MM.1S (cell line): ENCODE results near the gene DRG2.

Experiments used
- DNase-seq: peaks from one replicate; pipeline ENCODE4 v3.0.0-alpha.2; 2015
- H2AFZ ChIP-seq: fragments of 300-600 bp; sonication (generic); 2 replicates; pipeline ENCODE4 v1.6.0; 2016; ENCODE audit warnings: antibody characterized with exemption, low read length
- H3F3A ChIP-seq: fragments of 300-600 bp; sonication (generic); 2 replicates; pipeline ENCODE4 v1.6.1; 2016; ENCODE audit warnings: mild to moderate bottlenecking, antibody characterized with exemption, low read length, moderate library complexity, mixed read lengths; ENCODE audit not compliant: insufficient read depth
- H3K27ac ChIP-seq: fragments of 300-600 bp; sonication (generic); 2 replicates; pipeline ENCODE4 v1.5.1; 2016; ENCODE audit warnings: mild to moderate bottlenecking, low read length
- H3K27me3 ChIP-seq: fragments of 300-600 bp; sonication (generic); replicated peaks from 2 replicates; pipeline ENCODE4 v1.6.0; 2016; ENCODE audit warnings: low read length; ENCODE audit not compliant: insufficient read depth
- H3K36me3 ChIP-seq: fragments of 300-600 bp; sonication (generic); replicated peaks from 2 replicates; pipeline ENCODE4 v1.6.1; 2016; ENCODE audit warnings: mild to moderate bottlenecking, low read length, mixed read lengths; ENCODE audit not compliant: insufficient read depth
- H3K4me1 ChIP-seq: fragments of 300-600 bp; sonication (generic); 2 replicates; pipeline ENCODE4 v1.6.1; 2016; ENCODE audit warnings: low read length, mixed read lengths
- H3K4me2 ChIP-seq: fragments of 300-600 bp; sonication (generic); 2 replicates; pipeline ENCODE4 v1.6.0; 2016; ENCODE audit warnings: low read depth, low read length
- H3K4me3 ChIP-seq: fragments of 300-600 bp; sonication (generic); 2 replicates; pipeline ENCODE4 v1.5.1; 2016; ENCODE audit warnings: low read length, mixed read lengths
- H3K79me2 ChIP-seq: fragments of 300-600 bp; sonication (generic); 2 replicates; pipeline ENCODE4 v1.6.1; 2016; ENCODE audit warnings: mixed run types, low read length, mixed read lengths
- H3K9ac ChIP-seq: fragments of 300-600 bp; sonication (generic); 2 replicates; pipeline ENCODE4 v1.6.1; 2016; ENCODE audit warnings: low read length, mixed read lengths
- H3K9me2 ChIP-seq: fragments of 300-600 bp; sonication (generic); replicated peaks from 2 replicates; pipeline ENCODE4 v1.6.1; 2016; ENCODE audit warnings: mild to moderate bottlenecking, low read length, mixed read lengths; ENCODE audit not compliant: insufficient read depth
- H3K9me3 ChIP-seq: fragments of 300-600 bp; sonication (generic); replicated peaks from 2 replicates; pipeline ENCODE4 v1.6.1; 2016; ENCODE audit warnings: mild to moderate bottlenecking, low read length, mixed read lengths; ENCODE audit not compliant: insufficient read depth
- H4K20me1 ChIP-seq: fragments of 300-600 bp; sonication (generic); 2 replicates; pipeline ENCODE4 v1.6.1; 2016; ENCODE audit warnings: mild to moderate bottlenecking, low read length, moderate library complexity, mixed read lengths; ENCODE audit not compliant: insufficient read depth
- CTCF ChIP-seq: fragments of 300-600 bp; sonication (generic); IDR thresholded peaks from 2 replicates; pipeline ENCODE4 v1.5.1; 2016; ENCODE audit warnings: antibody characterized with exemption, low read length, mixed read lengths
- EZH2 ChIP-seq: fragments of 300-600 bp; sonication (generic); optimal IDR thresholded peaks from 2 replicates; pipeline ENCODE3; 2017; ENCODE audit warnings: low read depth, mild to moderate bottlenecking, antibody characterized with exemption, low read length, mixed read lengths
- EZH2phosphoT487 ChIP-seq: fragments of 300-600 bp; sonication (generic); IDR thresholded peaks from 2 replicates; pipeline ENCODE4 v1.6.1; 2018; ENCODE audit warnings: antibody characterized with exemption, low read length

The DRG2 gene

GRCh38 chr17:18059283-18059682 lies 28.5 kb upstream of the DRG2 start:
- no peaks in the 10 kb centered on the region for H3K9me2 ChIP-seq
- H3K9ac ChIP-seq: no peak overlapping the region
- TF ChIP-seq EZH2 (no peak), CTCF (no peak), EZH2phosphoT487 (no peak)
- no peaks in the 10 kb centered on the region for H3K79me2 ChIP-seq
- H3K4me3 ChIP-seq: no peak overlapping the region
- no peaks in the 10 kb centered on the region for H3K4me1 ChIP-seq
- no peak overlapping the region for H3K4me2 ChIP-seq
- no peak overlapping the region for H3K27ac ChIP-seq
- no peak for DNase-seq
- no peaks in the 10 kb centered on the region for H4K20me1 ChIP-seq
- no peaks in the 10 kb centered on the region for H3F3A ChIP-seq
- no peaks in the 10 kb centered on the region for H3K9me3 ChIP-seq
- H3K36me3 ChIP-seq: no peaks in the 10 kb centered on the region
- H3K27me3 ChIP-seq: no peaks in the 10 kb centered on the region
- H2AFZ ChIP-seq: no peak overlapping the region

GRCh38 chr17:18064053-18064452 lies 23.7 kb upstream of the DRG2 start:
- H3K36me3 ChIP-seq: no peaks in the 10 kb centered on the region
- H3K4me2 ChIP-seq: no peak overlapping the region
- H3K4me3 ChIP-seq: no peak overlapping the region
- DNase-seq: no peak
- H3K4me1 ChIP-seq: no peaks in the 10 kb centered on the region
- no peaks in the 10 kb centered on the region for H3K9me3 ChIP-seq
- H4K20me1 ChIP-seq: no peaks in the 10 kb centered on the region
- H3K27me3 ChIP-seq: no peaks in the 10 kb centered on the region
- no peak for TF ChIP-seq CTCF
- no peak for TF ChIP-seq EZH2phosphoT487
- no peaks in the 10 kb centered on the region for H3K9me2 ChIP-seq
- no peaks in the 10 kb centered on the region for H3F3A ChIP-seq
- no peak overlapping the region for H3K9ac ChIP-seq
- H2AFZ ChIP-seq: no peak overlapping the region
- H3K79me2 ChIP-seq: no peaks in the 10 kb centered on the region
- no peak overlapping the region for H3K27ac ChIP-seq

- H3K9me3 ChIP-seq: no peaks in the 10 kb centered on the region
- H3K27me3 ChIP-seq: no peaks in the 10 kb centered on the region
- no peaks in the 10 kb centered on the region for H3K79me2 ChIP-seq
- no peak overlapping the region for H3K9ac ChIP-seq
- no peak overlapping the region for H3K4me3 ChIP-seq
- H3K27ac ChIP-seq: no peak overlapping the region
- no peaks in the 10 kb centered on the region for H4K20me1 ChIP-seq
- H3K4me2 ChIP-seq: no peak overlapping the region
- H3F3A ChIP-seq: no peaks in the 10 kb centered on the region
- no peak overlapping the region for H2AFZ ChIP-seq
- no peaks in the 10 kb centered on the region for H3K9me2 ChIP-seq
- no peaks in the 10 kb centered on the region for H3K4me1 ChIP-seq
- no peak for DNase-seq
- TF ChIP-seq EZH2 (no peak), CTCF (no peak), EZH2phosphoT487 (no peak)
- H3K36me3 ChIP-seq: no peaks in the 10 kb centered on the region
Observed at GRCh38 chr17:18065546-18065945, 22.2 kb upstream of the DRG2 start.

- no peaks in the 10 kb centered on the region for H4K20me1 ChIP-seq
- no peaks in the 10 kb centered on the region for H3K4me1 ChIP-seq
- no peaks in the 10 kb centered on the region for H3K27me3 ChIP-seq
- H3K4me3 ChIP-seq: no peak overlapping the region
- TF ChIP-seq CTCF (no peak), EZH2 (no peak), EZH2phosphoT487 (no peak)
- H3K36me3 ChIP-seq: no peaks in the 10 kb centered on the region
- H3K9me3 ChIP-seq: no peaks in the 10 kb centered on the region
- H3K79me2 ChIP-seq: no peaks in the 10 kb centered on the region
- no peak overlapping the region for H3K4me2 ChIP-seq
- no peak for DNase-seq
- no peaks in the 10 kb centered on the region for H3F3A ChIP-seq
- no peaks in the 10 kb centered on the region for H3K9me2 ChIP-seq
- no peak overlapping the region for H2AFZ ChIP-seq
- H3K9ac ChIP-seq: no peak overlapping the region
- no peak overlapping the region for H3K27ac ChIP-seq
Observed at GRCh38 chr17:18066866-18067265, 20.9 kb upstream of the DRG2 start.
